Fibroblast of lung (primary cell): ENCODE measurements around the gene MCM6. TPM values are rescaled to one million over a fixed set of nuclear protein-coding genes. Genes with fewer than 3 reads are reported as not detected.

Source experiments
- DNase-seq, 2 donors: peaks; one replicate each; pipeline versions ENCODE4 v3.0.0 to v3.0.0-alpha.2; 2010; ENCODE audit warnings: low read depth in 2 of 2
- H2AFZ ChIP-seq: 2 replicates; pipeline ENCODE4 v1.5.1; 2012; ENCODE audit warnings: low read length, control low read depth, inconsistent platforms
- H3K27ac ChIP-seq: 2 replicates; pipeline ENCODE4 v1.5.1; 2011; ENCODE audit warnings: low read length, control low read depth; ENCODE audit not compliant: insufficient read depth
- H3K27me3 ChIP-seq: 2 replicates; pipeline ENCODE4 v1.5.1; 2011; ENCODE audit warnings: mild to moderate bottlenecking, low read length; ENCODE audit not compliant: control insufficient read depth, insufficient read depth
- H3K36me3 ChIP-seq: 2 replicates; pipeline ENCODE4 v1.5.1; 2011; ENCODE audit warnings: low read length; ENCODE audit not compliant: control insufficient read depth, insufficient read depth
- H3K4me1 ChIP-seq: 2 replicates; pipeline ENCODE4 v1.5.1; 2011; ENCODE audit warnings: low read length; ENCODE audit not compliant: control insufficient read depth, insufficient read depth; ENCODE audit errors: extremely low read depth
- H3K4me2 ChIP-seq: 2 replicates; pipeline ENCODE4 v1.5.1; 2011; ENCODE audit warnings: low read length, control low read depth; ENCODE audit not compliant: insufficient read depth; ENCODE audit errors: extremely low read depth
- H3K4me3 ChIP-seq, 4 experiments: fragments of 200-600 bp in 1 of 4; sonication (generic) in 1 of 4; replicated peaks in 1 of 4; 2 replicates each; pipeline ENCODE4 v1.5.1; 2011 to 2016; ENCODE audit warnings: low read length in 4 of 4, low read depth in 3 of 4, mild to moderate bottlenecking in 3 of 4, control low read depth in 2 of 4, inconsistent platforms in 1 of 4, mixed read lengths in 1 of 4; ENCODE audit not compliant: insufficient read depth in 1 of 4; ENCODE audit errors: control extremely low read depth in 1 of 4
- H3K79me2 ChIP-seq: 2 replicates; pipeline ENCODE4 v1.5.1; 2012; ENCODE audit warnings: mild to moderate bottlenecking, low read length, inconsistent platforms; ENCODE audit not compliant: control insufficient read depth, insufficient read depth
- H3K9ac ChIP-seq: 2 replicates; pipeline ENCODE4 v1.5.1; 2011; ENCODE audit warnings: mild to moderate bottlenecking, low read length, control low read depth; ENCODE audit not compliant: insufficient read depth
- H3K9me3 ChIP-seq: 2 replicates; pipeline ENCODE4 v1.5.1; 2012; ENCODE audit warnings: low read depth, low read length; ENCODE audit not compliant: control insufficient read depth, insufficient read depth
- H4K20me1 ChIP-seq: 2 replicates; pipeline ENCODE4 v1.5.1; 2011; ENCODE audit warnings: low read length; ENCODE audit not compliant: control insufficient read depth, insufficient read depth; ENCODE audit errors: extremely low read depth
- CTCF ChIP-seq, 2 donors: IDR thresholded peaks in 1 of 2; conservative IDR thresholded peaks in 1 of 2; 1 replicate in 1 of 2; 2 replicates in 1 of 2; pipeline ENCODE4 v1.5.1; 2011 to 2012; ENCODE audit warnings: low read length in 2 of 2, control low read depth in 1 of 2, inconsistent platforms in 1 of 2, low read depth in 1 of 2, mild to moderate bottlenecking in 1 of 2
- EZH2 ChIP-seq: IDR thresholded peaks from 2 replicates; pipeline ENCODE4 v1.5.1; 2012; ENCODE audit warnings: low read length, control low read depth, mild to moderate bottlenecking; ENCODE audit errors: missing control alignments
- polyA plus RNA-seq, 2 donors: library from polyadenylated mRNA; depleted of rRNA in 1 of 2; stranded (reverse) in 1 of 2; unstranded in 1 of 2; fragments of >200 nt; gene quantifications; 2 replicates each; pipeline ENCODE4 v1.2.1, GENCODE V29; 2011 to 2012; ENCODE audit warnings: missing spikeins in 1 of 2
- total RNA-seq: library from RNA; depleted of rRNA; stranded (reverse); fragments of >200 nt; gene quantifications from 2 replicates; pipeline ENCODE4 v1.2.1, GENCODE V29; 2014

Gene MCM6
- total and polyA plus RNA-seq, 2 donors (not counting 1 experiment from before 2014, with no cell fraction given) = 11.2 to 36.0 TPM

- Histone ChIP-seq H3K4me1 (no peaks in the 10 kb centered on the region), H3K4me2 (no peak overlapping the region), H3K27ac (no peak overlapping the region), H3K36me3 (no peaks in the 10 kb centered on the region), H3K9me3 (no peaks in the 10 kb centered on the region), H4K20me1 (no peaks in the 10 kb centered on the region), H3K79me2 (no peaks in the 10 kb centered on the region), H3K9ac (no peak overlapping the region), H3K27me3 (peaks cover 4% of the 10 kb centered on the region), H2AFZ (no peak overlapping the region), H3K4me3 (no peak overlapping the region)
- DNase-seq = no peak
- TF ChIP-seq EZH2 = no peak
- TF ChIP-seq CTCF (conservative IDR thresholded peaks at IDR 0.05 in 1 of 2, IDR thresholded peaks at IDR 0.05 in 1 of 2; ENCODE audit: low read depth in 1 of 2, low read length in 2 of 2) = no peak
Observed at GRCh38 chr2:135831180-135831812, 44.9 kb downstream of the MCM6 start.

- H3K27me3 ChIP-seq = peaks cover 4% of the 10 kb centered on the region
- H2AFZ ChIP-seq = no peak overlapping the region
Observed at GRCh38 chr2:135829378-135830135, 46.7 kb downstream of the MCM6 start.

More at GRCh38 chr2:135829378-135830135, 46.7 kb downstream of the MCM6 start:
- no peak overlapping the region for H3K9ac ChIP-seq
- no peaks in the 10 kb centered on the region for H3K36me3 ChIP-seq
- no peak overlapping the region for H3K4me2 ChIP-seq
- no peaks in the 10 kb centered on the region for H3K9me3 ChIP-seq
- DNase-seq = no peak
- H3K4me1 ChIP-seq = no peaks in the 10 kb centered on the region
- TF ChIP-seq CTCF (conservative IDR thresholded peaks at IDR 0.05 in 1 of 2, IDR thresholded peaks at IDR 0.05 in 1 of 2; ENCODE audit: low read depth in 1 of 2, low read length in 2 of 2) = no peak
- TF ChIP-seq EZH2 = no peak
- H3K4me3 ChIP-seq = no peak overlapping the region
- no peaks in the 10 kb centered on the region for H4K20me1 ChIP-seq
- H3K79me2 ChIP-seq = no peaks in the 10 kb centered on the region
- no peak overlapping the region for H3K27ac ChIP-seq
